SU-DHL-6 (cell line): ENCODE results near the gene LRP1-AS.

Source experiments
- EZH2phosphoT487 ChIP-seq: fragments of 200-600 bp; sonication (generic), shearing (Covaris generic); conservative IDR thresholded peaks from 2 replicates; pipeline ENCODE4 v1.6.1; 2018; ENCODE audit warnings: mild to moderate bottlenecking, antibody characterized with exemption, low read length, moderate library complexity, mixed read lengths
- TF ChIP-seq, protein P1 (sequence below): fragments of 200-600 bp; sonication (generic); IDR thresholded peaks from one replicate; pipeline ENCODE4 v1.5.1; 2017; ENCODE audit warnings: antibody characterized with exemption, mild to moderate bottlenecking, low read length, moderate library complexity; ENCODE audit not compliant: insufficient read depth, poor library complexity, severe bottlenecking

- TF ChIP-seq EZH2phosphoT487: no peak
- TF ChIP-seq, protein P1, sequence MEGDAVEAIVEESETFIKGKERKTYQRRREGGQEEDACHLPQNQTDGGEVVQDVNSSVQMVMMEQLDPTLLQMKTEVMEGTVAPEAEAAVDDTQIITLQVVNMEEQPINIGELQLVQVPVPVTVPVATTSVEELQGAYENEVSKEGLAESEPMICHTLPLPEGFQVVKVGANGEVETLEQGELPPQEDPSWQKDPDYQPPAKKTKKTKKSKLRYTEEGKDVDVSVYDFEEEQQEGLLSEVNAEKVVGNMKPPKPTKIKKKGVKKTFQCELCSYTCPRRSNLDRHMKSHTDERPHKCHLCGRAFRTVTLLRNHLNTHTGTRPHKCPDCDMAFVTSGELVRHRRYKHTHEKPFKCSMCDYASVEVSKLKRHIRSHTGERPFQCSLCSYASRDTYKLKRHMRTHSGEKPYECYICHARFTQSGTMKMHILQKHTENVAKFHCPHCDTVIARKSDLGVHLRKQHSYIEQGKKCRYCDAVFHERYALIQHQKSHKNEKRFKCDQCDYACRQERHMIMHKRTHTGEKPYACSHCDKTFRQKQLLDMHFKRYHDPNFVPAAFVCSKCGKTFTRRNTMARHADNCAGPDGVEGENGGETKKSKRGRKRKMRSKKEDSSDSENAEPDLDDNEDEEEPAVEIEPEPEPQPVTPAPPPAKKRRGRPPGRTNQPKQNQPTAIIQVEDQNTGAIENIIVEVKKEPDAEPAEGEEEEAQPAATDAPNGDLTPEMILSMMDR: no peak
Observed at GRCh38 chr12:57166971-57167371, 19.6 kb upstream of the LRP1-AS start.
